Fibroblast of lung (primary cell): Measurements from ENCODE around the gene STARD8. TPM values are rescaled to one million over a fixed set of nuclear protein-coding genes. Genes with fewer than 3 reads are reported as not detected.
"Not testable (repeated sequence)": the region's sequence is repeated elsewhere in the genome, so short reads cannot be mapped to it uniquely, and the experiment has no call there.

ENCODE experiments used
- DNase-seq, 2 donors: peaks; one replicate each; pipeline versions ENCODE4 v3.0.0 to v3.0.0-alpha.2; 2010; ENCODE audit warnings: low read depth in 2 of 2
- H2AFZ ChIP-seq: 2 replicates; pipeline ENCODE4 v1.5.1; 2012; ENCODE audit warnings: low read length, control low read depth, inconsistent platforms
- H3K27ac ChIP-seq: 2 replicates; pipeline ENCODE4 v1.5.1; 2011; ENCODE audit warnings: low read length, control low read depth; ENCODE audit not compliant: insufficient read depth
- H3K27me3 ChIP-seq: 2 replicates; pipeline ENCODE4 v1.5.1; 2011; ENCODE audit warnings: mild to moderate bottlenecking, low read length; ENCODE audit not compliant: control insufficient read depth, insufficient read depth
- H3K36me3 ChIP-seq: 2 replicates; pipeline ENCODE4 v1.5.1; 2011; ENCODE audit warnings: low read length; ENCODE audit not compliant: control insufficient read depth, insufficient read depth
- H3K4me1 ChIP-seq: 2 replicates; pipeline ENCODE4 v1.5.1; 2011; ENCODE audit warnings: low read length; ENCODE audit not compliant: control insufficient read depth, insufficient read depth; ENCODE audit errors: extremely low read depth
- H3K4me2 ChIP-seq: 2 replicates; pipeline ENCODE4 v1.5.1; 2011; ENCODE audit warnings: low read length, control low read depth; ENCODE audit not compliant: insufficient read depth; ENCODE audit errors: extremely low read depth
- H3K4me3 ChIP-seq, 4 experiments: fragments of 200-600 bp in 1 of 4; sonication (generic) in 1 of 4; replicated peaks in 1 of 4; 2 replicates each; pipeline ENCODE4 v1.5.1; 2011 to 2016; ENCODE audit warnings: low read length in 4 of 4, low read depth in 3 of 4, mild to moderate bottlenecking in 3 of 4, control low read depth in 2 of 4, inconsistent platforms in 1 of 4, mixed read lengths in 1 of 4; ENCODE audit not compliant: insufficient read depth in 1 of 4; ENCODE audit errors: control extremely low read depth in 1 of 4
- H3K79me2 ChIP-seq: 2 replicates; pipeline ENCODE4 v1.5.1; 2012; ENCODE audit warnings: mild to moderate bottlenecking, low read length, inconsistent platforms; ENCODE audit not compliant: control insufficient read depth, insufficient read depth
- H3K9ac ChIP-seq: 2 replicates; pipeline ENCODE4 v1.5.1; 2011; ENCODE audit warnings: mild to moderate bottlenecking, low read length, control low read depth; ENCODE audit not compliant: insufficient read depth
- H3K9me3 ChIP-seq: 2 replicates; pipeline ENCODE4 v1.5.1; 2012; ENCODE audit warnings: low read depth, low read length; ENCODE audit not compliant: control insufficient read depth, insufficient read depth
- H4K20me1 ChIP-seq: 2 replicates; pipeline ENCODE4 v1.5.1; 2011; ENCODE audit warnings: low read length; ENCODE audit not compliant: control insufficient read depth, insufficient read depth; ENCODE audit errors: extremely low read depth
- CTCF ChIP-seq, 2 donors: IDR thresholded peaks in 1 of 2; conservative IDR thresholded peaks in 1 of 2; 1 replicate in 1 of 2; 2 replicates in 1 of 2; pipeline ENCODE4 v1.5.1; 2011 to 2012; ENCODE audit warnings: low read length in 2 of 2, control low read depth in 1 of 2, inconsistent platforms in 1 of 2, low read depth in 1 of 2, mild to moderate bottlenecking in 1 of 2
- EZH2 ChIP-seq: IDR thresholded peaks from 2 replicates; pipeline ENCODE4 v1.5.1; 2012; ENCODE audit warnings: low read length, control low read depth, mild to moderate bottlenecking; ENCODE audit errors: missing control alignments
- polyA plus RNA-seq, 2 donors: library from polyadenylated mRNA; depleted of rRNA in 1 of 2; stranded (reverse) in 1 of 2; unstranded in 1 of 2; fragments of >200 nt; gene quantifications; 2 replicates each; pipeline ENCODE4 v1.2.1, GENCODE V29; 2011 to 2012; ENCODE audit warnings: missing spikeins in 1 of 2
- total RNA-seq: library from RNA; depleted of rRNA; stranded (reverse); fragments of >200 nt; gene quantifications from 2 replicates; pipeline ENCODE4 v1.2.1, GENCODE V29; 2014

The STARD8 gene
- total and polyA plus RNA-seq, 2 donors (not counting 1 experiment from before 2014, with no cell fraction given) = 0.76 to 1.5 TPM

- no peaks in the 10 kb centered on the region for H4K20me1 ChIP-seq
- no peak overlapping the region for H3K4me3 ChIP-seq
- H3K9me3 ChIP-seq = no peaks in the 10 kb centered on the region
- H2AFZ ChIP-seq = no peak overlapping the region
- no peaks in the 10 kb centered on the region for H3K27me3 ChIP-seq
- H3K4me2 ChIP-seq = no peak overlapping the region
- no peaks in the 10 kb centered on the region for H3K36me3 ChIP-seq
- DNase-seq = peak in 1 of 2 donors; percentile 6
- no peak overlapping the region for H3K9ac ChIP-seq
- H3K27ac ChIP-seq = no peak overlapping the region
- no peaks in the 10 kb centered on the region for H3K79me2 ChIP-seq
- TF ChIP-seq EZH2 = no peak
- peak; percentile 63 to 71 for TF ChIP-seq CTCF (conservative IDR thresholded peaks at IDR 0.05 in 1 of 2, IDR thresholded peaks at IDR 0.05 in 1 of 2; ENCODE audit: low read depth in 1 of 2, low read length in 2 of 2)
- H3K4me1 ChIP-seq = no peaks in the 10 kb centered on the region
Observed at GRCh38 chrX:68599256-68600152, 48.0 kb upstream of the STARD8 start.

GRCh38 chrX:68604216-68604615 lies 43.2 kb upstream of the STARD8 start:
- DNase-seq, H3K9ac ChIP-seq, H3K9me3 ChIP-seq, H3K79me2 ChIP-seq, H3K36me3 ChIP-seq, H2AFZ ChIP-seq, H3K4me2 ChIP-seq, H4K20me1 ChIP-seq, H3K27me3 ChIP-seq, H3K4me3 ChIP-seq, H3K4me1 ChIP-seq, H3K27ac ChIP-seq: not testable (repeated sequence)

- DNase-seq, H4K20me1 ChIP-seq, H3K79me2 ChIP-seq, H3K4me3 ChIP-seq, H2AFZ ChIP-seq, H3K9me3 ChIP-seq, H3K36me3 ChIP-seq, H3K27ac ChIP-seq, H3K9ac ChIP-seq, H3K4me2 ChIP-seq, H3K27me3 ChIP-seq, H3K4me1 ChIP-seq: not testable (repeated sequence)
Observed at GRCh38 chrX:68614733-68615132, 32.7 kb upstream of the STARD8 start.

GRCh38 chrX:68627986-68628385 lies 19.5 kb upstream of the STARD8 start:
- H3K27ac ChIP-seq = no peak overlapping the region
- H4K20me1 ChIP-seq = no peaks in the 10 kb centered on the region
- H3K36me3 ChIP-seq = no peaks in the 10 kb centered on the region
- no peaks in the 10 kb centered on the region for H3K4me1 ChIP-seq
- no peak overlapping the region for H2AFZ ChIP-seq
- TF ChIP-seq EZH2 (no peak), CTCF (conservative IDR thresholded peaks at IDR 0.05 in 1 of 2, IDR thresholded peaks at IDR 0.05 in 1 of 2; ENCODE audit: low read depth in 1 of 2, low read length in 2 of 2) (no peak)
- H3K4me2 ChIP-seq = no peak overlapping the region
- no peak for DNase-seq
- H3K79me2 ChIP-seq = no peaks in the 10 kb centered on the region
- H3K27me3 ChIP-seq = no peaks in the 10 kb centered on the region
- H3K9me3 ChIP-seq = no peaks in the 10 kb centered on the region
- no peak overlapping the region for H3K4me3 ChIP-seq
- H3K9ac ChIP-seq = no peak overlapping the region

- not testable (repeated sequence) for H3K27me3 ChIP-seq, H4K20me1 ChIP-seq, H2AFZ ChIP-seq, DNase-seq, H3K36me3 ChIP-seq, H3K79me2 ChIP-seq, H3K27ac ChIP-seq, H3K9ac ChIP-seq, H3K4me1 ChIP-seq, H3K4me3 ChIP-seq, H3K4me2 ChIP-seq, H3K9me3 ChIP-seq
Observed at GRCh38 chrX:68629936-68630335, 17.5 kb upstream of the STARD8 start.
